ENCODE data around the gene FFAR3.

FFAR3 gene

DNA sequence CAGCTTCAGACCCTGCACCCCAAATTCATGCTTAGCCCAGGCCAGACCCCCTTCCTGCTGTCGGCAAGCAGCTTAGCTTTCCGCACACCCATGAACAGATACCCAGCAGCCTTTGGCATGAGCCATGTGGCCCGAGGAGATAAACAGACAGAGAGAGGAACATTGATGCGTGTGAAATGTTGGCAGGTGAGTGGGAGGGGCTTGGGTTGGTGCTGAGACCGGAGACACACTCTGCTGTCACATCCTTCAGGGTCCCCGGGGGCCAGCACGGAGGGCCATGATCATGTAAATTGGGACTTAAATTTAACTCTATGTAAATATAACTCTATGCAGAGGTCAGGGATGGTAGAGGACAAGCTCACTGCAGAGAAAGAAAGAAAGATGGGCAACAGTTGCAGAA, 27.8 kb upstream of the FFAR3 start:
- in situ Hi-C loops (cut with MboI; ENCODE audit: low sequenced_read_pairs): no loop called here

DNA sequence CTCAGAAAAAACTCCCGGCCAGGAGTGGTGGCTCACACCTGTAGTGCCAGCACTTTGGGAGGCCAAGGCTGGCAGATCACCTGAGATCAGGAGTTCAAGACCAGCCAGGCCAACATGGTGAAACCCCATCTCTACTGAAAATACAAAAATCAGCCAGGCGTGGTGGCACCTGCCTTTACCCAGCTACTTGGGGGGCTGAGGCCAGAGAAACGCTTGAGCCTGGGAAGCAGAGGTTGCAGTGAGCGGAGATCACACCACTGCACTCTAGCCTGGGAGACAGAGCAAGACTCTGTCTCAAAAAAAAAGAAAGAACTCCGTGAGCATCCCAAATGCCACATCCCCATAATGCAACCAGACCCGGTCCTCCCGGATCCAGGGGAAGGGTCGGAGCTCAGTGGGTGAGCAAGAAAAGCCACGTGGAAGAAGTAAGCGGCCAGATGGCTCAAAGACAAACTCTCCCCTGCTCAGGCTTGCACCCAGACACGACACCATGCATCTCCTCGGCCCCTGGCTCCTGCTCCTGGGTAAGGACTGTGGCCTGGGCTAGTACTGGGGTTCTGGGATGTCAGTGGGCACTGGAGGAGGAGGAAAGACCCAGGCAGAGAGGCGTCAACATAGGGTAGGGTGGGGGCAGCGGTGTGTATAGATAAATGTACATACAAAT, 26.6 kb upstream of the FFAR3 start:
- in situ Hi-C loops (cut with MboI; ENCODE audit: low sequenced_read_pairs): no loop called here

DNA sequence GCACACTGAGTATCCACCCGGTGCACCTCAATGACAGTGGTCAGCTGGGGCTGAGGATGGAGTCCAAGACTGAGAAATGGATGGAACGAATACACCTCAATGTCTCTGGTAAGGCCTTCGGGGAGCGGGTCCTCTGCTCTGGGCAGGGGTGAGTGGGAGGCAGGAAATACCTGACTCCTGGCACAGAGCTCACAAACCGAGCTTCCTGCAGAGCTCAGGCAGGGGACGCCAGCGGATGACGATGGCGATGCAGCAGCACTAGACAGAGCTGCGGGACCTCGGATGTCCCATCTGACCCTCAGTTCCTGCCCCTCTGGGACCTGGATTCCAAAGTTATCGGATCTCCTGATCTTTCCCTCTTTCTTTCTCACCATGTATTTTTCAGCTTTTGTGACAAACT, 25.4 kb upstream of the FFAR3 start:
- in situ Hi-C loops (cut with MboI; ENCODE audit: low sequenced_read_pairs): no loop called here

DNA sequence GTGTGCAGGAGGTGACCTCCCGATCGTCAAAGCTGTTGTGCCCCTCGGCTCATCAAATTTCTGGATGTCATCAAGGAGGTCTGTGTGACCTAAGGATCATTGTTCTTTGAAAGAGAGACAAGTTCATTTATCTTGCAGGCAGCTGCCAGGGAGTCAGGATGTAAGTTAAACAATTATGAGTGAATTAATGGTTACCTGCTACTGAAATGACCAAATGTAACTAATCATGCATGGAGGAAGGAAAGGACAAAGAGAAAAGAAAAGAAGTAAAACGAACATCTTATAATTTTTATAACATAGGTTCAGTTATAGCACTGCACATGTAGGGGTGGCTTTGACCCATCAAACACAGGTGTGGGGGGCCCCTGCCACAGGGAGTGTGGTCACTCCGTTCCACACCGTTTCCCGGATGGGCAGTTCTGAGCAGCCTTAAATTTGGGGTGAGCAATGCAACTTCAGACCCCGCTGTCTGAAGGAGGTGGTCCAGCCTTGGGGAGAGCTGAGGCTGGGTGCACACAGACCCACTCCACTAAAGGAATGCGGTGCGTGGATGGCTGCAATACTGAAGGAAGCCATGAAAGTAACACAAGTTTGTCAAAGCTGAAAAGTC, 24.0 kb upstream of the FFAR3 start:
- in situ Hi-C loops (cut with MboI; ENCODE audit: low sequenced_read_pairs): no loop called here

DNA sequence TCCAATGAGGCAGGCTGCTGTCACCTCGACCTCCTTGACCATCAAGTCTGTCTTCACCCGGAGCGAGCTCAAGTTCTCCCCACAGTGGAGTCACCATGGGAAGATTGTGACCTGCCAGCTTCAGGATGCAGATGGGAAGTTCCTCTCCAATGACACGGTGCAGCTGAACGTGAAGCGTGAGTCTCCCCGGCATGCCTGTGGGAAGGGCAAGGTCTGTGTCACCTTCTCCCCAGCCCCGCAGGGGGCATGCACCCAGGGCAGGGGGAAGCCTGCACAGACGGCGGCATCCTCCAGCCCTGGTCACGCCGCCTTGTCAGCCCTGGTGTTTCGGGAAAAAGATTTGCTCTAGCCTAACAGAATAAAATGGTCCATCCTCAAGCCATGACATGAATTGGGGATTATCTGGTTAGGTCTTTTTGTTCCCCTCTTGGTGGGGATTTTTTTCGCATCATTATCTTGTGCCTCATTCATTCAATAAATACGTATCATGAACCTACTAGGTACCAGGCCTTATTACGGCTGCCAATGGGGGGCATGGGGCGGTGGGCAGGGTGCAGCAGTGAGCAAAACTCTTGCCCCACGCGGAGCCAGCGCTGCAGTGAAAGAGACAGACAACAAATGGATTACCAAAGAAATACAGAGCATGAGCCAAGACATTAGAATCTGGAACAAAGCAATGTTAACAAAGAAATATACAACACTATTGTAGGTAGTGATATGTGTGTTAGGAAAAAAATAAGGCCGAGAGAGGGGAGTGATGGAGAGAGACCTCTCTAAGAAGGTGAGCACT, 21.9 kb upstream of the FFAR3 start:
- in situ Hi-C loops (cut with MboI; ENCODE audit: low sequenced_read_pairs): no loop called here

DNA sequence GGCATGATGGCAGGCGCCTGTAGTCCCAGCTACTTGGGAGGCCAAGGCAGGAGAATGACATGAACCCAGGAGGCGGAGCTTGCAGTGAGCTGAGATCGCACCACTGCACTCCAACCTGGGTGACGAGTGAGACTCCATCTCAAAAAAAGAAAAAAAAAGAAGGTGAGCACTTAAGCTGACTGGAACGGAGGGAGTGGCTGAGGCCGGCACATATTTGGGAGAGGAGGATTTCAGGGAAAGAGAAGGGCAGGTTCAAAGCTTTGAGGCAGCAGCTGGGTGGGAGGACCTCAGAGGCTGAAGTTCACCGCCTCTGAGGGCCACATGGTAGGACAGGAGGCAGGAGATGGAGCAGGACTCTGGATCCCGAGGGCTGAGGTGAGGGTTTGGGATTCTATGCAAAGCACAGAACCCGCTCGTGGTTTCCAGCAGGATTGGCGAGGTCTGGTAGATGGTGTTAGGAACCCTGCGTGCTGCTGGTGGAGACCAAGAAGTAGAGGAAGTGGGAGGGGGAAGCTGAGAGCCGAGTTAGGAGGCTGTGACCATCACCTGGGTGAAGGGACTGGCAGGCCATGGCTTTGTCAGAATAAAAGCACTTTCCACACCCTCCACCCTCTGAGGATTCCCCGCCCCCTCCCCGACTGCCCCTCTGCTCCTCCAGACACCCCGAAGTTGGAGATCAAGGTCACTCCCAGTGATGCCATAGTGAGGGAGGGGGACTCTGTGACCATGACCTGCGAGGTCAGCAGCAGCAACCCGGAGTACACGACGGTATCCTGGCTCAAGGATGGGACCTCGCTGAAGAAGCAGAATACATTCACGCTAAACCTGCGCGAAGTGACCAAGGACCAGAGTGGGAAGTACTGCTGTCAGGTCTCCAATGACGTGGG, 20.9 kb upstream of the FFAR3 start:
- in situ Hi-C loops (cut with MboI; ENCODE audit: low sequenced_read_pairs): no loop called here

DNA sequence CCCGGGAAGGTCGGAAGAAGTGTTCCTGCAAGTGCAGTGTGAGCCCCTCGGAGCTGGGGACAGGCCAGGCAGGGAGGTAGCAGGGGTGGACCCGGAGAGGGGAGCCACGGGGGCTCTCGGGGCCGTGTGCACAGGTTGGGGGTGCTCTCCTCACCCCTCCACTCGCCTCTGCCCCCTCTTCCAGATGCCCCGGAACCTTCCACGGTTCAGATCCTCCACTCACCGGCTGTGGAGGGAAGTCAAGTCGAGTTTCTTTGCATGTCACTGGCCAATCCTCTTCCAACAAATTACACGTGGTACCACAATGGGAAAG, 20.3 kb upstream of the FFAR3 start:
- in situ Hi-C loops (cut with MboI; ENCODE audit: low sequenced_read_pairs): no loop called here

DNA sequence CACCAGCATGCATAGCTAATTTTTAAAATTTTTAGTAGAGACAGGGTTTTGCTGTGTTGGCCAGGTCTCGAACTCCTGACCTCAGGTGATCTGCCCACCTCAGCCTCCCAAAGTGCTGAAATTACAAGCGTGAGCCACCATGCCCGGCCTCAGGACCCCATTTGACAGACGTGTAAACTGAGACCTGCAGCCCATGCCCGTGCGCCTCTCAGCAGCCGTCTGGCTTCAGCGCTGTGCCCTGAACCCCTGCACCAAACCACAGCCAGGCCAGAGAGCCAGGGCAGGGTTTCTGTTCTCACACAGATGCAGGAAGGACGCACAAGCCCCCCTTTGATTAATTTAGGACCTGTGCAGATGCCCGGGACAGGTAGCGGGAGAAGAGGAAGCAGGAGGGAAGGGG, 17.8 kb upstream of the FFAR3 start:
- in situ Hi-C loops (cut with MboI; ENCODE audit: low sequenced_read_pairs): no loop called here

DNA sequence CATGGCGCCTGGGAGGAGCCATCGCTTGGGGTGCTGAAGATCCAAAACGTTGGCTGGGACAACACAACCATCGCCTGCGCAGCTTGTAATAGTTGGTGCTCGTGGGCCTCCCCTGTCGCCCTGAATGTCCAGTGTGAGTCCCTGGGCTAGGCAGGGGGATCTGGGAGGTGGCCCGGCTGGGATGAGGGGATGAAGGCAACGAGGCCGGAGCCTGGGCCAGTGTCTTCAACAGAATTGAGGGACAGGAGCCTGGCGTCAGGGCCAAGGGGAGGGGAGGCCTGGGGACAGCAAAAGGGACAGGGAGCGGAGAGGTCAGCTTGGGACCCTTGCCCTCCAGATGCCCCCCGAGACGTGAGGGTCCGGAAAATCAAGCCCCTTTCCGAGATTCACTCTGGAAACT, 17.3 kb upstream of the FFAR3 start:
- in situ Hi-C loops (cut with MboI; ENCODE audit: low sequenced_read_pairs): no loop called here

DNA sequence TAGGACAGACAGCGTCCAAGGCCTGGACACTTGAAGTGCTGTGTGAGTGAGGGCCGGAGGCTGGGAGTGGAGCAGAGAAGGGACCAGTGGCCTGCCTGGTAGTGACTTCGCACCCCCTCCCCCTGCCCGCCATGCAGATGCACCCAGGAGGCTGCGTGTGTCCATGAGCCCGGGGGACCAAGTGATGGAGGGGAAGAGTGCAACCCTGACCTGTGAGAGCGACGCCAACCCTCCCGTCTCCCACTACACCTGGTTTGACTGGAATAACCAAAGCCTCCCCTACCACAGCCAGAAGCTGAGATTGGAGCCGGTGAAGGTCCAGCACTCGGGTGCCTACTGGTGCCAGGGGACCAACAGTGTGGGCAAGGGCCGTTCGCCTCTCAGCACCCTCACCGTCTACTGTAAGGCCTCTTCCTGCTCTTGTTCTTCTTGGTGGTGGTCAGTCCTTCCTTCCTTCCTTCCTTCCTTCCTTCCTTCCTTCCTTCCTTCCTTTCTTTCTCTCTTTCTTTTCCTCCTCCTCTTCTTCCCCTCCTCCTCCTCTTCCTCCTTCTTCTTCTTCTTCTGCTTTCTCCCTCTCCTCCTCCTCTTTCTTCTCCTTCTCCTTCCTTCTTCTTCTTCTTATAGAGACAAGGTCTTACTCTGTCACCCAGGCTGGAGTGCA, 16.6 kb upstream of the FFAR3 start:
- in situ Hi-C loops (cut with MboI; ENCODE audit: low sequenced_read_pairs): no loop called here

DNA sequence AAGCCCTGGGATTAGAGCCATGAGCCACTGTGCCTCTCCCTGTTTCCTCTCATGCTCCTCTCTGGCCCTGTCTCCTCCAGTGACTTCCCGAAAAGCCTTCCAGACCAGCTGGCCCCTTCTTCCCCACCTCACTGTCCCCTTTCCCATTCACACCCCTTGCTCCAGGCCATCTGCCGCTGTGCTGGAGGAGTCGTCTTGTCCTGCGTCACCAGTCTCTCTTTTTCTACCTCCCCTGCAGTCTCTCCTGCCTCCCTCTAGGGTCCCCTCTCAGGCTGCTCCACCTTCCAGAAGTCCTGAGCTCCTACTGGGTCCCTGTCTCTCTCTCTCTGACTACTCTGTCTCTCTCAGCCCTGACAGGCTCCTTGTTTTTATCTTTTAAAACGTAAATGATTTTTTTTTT, 15.8 kb upstream of the FFAR3 start:
- in situ Hi-C loops (cut with MboI; ENCODE audit: low sequenced_read_pairs): no loop called here

DNA sequence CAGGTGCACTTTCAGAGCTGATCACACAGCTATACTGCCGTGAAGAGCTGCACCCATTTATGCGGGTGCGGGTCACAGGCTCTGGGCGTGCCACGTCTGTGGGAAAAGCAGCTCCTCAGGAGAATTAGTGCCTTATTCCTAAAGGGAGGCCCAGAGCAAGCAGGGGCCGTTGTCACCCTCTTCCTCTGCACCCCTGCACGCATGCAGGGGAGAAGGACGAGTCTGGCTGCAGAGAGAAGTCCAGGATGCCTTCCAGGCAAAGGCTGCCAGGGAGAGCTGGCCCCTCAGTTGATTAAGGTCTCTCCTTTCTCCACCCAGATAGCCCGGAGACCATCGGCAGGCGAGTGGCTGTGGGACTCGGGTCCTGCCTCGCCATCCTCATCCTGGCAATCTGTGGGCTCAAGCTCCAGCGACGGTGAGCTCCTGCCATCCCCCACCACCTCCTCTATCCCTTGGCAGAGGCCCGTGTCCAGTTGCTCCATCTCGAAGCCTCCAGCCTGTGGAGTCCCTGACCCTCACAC, 13.7 kb upstream of the FFAR3 start:
- in situ Hi-C loops (cut with MboI; ENCODE audit: low sequenced_read_pairs): no loop called here

DNA sequence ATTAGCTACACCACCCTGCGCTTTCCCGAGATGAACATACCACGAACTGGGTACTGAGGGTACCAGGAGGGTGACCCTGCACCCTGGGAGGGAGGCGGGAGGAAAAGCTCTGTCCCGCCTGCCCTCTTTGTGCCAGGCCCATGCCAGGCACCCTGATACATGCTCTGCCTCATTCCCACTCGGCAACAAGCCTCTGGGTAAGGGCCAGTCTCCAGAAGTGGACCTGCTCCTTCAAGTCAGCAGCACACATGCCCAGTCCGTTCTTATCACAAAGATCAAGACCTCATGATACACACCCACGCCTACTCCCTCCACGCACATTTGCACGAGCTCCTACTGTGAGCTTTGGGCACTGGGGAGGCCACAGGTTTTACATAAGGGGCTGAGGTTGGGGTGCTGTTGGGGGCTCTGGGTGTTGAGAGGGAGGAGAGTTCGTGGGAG, 12.6 kb upstream of the FFAR3 start:
- in situ Hi-C loops (cut with MboI; ENCODE audit: low sequenced_read_pairs): no loop called here

DNA sequence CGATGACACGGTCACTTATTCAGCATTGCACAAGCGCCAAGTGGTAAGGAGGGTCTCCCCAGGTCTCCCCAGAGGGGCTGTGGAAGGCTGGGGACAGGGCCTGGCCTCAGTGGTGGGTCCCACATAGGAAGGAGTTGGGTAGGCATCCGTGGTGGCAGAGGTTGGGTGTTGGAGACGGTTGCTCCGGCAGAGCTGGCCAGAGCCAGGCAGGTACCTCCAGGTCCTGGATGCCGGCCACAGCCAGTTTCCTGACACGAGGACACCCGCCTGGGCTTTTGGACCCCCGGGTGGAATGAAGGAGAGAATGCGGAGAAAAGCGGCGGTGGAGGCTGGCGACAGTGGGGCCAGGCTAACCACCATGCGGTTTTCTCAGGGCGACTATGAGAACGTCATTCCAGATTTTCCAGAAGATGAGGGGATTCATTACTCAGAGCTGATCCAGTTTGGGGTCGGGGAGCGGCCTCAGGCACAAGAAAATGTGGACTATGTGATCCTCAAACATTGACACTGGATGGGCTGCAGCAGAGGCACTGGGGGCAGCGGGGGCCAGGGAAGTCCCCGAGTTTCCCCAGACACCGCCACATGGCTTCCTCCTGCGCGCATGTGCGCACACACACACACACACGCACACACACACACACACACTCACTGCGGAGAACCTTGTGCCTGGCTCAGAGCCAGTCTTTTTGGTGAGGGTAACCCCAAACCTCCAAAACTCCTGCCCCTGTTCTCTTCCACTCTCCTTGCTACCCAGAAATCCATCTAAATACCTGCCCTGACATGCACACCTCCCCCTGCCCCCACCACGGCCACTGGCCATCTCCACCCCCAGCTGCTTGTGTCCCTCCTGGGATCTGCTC, 11.8 kb upstream of the FFAR3 start:
- in situ Hi-C loops (cut with MboI; ENCODE audit: low sequenced_read_pairs): no loop called here

DNA sequence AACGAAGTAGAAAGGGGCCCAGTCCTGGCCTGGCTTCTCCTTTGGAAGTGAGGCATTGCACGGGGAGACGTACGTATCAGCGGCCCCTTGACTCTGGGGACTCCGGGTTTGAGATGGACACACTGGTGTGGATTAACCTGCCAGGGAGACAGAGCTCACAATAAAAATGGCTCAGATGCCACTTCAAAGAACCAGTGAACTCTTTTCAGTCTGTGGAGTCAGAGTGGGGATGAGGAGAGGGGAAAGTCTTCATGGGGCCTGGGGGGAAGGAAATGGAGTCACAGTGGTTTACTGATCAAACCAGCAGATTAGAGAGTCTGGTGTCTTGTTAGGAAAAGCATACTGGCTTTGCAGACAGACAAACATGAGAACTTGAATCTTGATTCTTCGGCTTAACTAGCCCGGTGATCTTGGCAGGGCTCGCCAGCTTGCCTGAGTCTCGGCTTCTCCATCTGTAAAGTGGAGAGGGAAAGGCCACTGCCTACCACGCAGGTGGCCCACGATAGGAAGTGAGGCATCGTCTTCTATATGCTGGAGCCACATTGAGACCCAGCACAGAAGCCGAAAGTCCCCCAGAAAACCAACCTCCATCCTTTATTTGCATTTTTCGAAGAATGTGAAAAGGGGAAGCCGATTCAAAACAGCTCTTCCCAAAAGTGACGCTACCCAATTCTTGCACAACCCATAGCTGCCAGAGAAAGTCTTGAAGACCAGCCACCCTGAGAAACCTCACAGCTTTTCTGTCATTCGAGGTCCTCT, 10.9 kb upstream of the FFAR3 start, which contains the start of gene FFAR1:
Gene FFAR1, plus strand, starts transcription at position 732 of the 759 bp plus-strand sequence. CDS start 3,650 bp downstream, outside the sequence.
- in situ Hi-C loops (cut with MboI; ENCODE audit: low sequenced_read_pairs): no loop called here

DNA sequence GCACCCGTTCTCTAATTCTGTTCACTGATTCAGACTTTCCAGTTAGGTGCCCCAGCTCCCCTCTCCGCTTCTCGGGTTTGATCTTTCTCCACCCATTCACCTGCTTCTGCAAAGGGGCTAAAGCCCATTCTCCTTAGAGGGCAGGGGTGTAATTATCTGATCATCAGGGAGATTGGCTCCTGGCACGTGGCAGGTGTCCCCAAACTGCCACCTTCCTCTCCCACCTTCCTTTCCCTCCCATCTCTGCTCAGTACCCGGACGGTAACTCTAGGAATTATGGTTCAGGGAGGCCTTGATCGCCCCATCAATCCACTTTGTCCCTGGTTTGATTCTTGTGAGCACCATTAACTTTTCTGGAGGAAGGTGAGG, 10.3 kb upstream of the FFAR3 start:
- in situ Hi-C loops (cut with MboI; ENCODE audit: low sequenced_read_pairs): no loop called here

DNA sequence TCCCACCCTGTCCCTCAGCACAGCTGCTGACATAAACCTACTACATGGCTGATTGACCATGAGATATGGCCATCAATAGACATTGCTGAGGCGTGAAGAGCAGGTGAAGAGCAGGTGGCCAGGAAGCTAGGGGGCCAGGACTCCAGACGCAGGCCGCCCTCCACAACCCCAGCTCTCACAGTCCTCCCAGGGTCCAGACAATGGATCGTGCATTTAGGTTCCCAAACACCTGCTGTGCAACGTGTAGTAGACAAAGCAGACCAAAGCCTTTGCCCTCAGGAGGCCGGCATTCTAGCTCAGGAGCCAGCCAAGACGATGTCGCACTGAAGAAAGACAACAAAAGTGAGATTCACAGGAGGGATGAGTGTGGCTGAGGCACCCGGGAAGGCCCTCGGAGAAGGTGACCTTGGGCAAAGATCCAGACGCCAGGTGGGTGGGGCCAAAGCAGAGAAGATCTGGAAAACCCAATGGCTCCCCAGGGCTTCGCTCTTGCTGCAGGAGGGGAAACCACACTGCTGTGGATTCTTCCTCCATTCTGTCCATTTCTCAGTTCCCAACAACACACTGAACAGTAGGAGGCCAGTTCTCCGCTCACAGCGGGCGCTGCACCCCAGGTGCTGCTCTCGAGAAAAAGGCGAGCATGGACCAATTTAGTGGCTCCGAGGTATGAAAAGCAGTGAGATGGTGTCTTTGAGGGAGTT, 9.2 kb upstream of the FFAR3 start:
- in situ Hi-C loops (cut with MboI; ENCODE audit: low sequenced_read_pairs): no loop called here

Data from hTERT RPE-1 (cell line).